Measurements from ENCODE around the gene DNAI1. TPM values are rescaled to one million over a fixed set of nuclear protein-coding genes. Genes with fewer than 3 reads are reported as not detected.

Gene DNAI1
- total and polyA plus RNA-seq, 10 donors, result not detected

DNA sequence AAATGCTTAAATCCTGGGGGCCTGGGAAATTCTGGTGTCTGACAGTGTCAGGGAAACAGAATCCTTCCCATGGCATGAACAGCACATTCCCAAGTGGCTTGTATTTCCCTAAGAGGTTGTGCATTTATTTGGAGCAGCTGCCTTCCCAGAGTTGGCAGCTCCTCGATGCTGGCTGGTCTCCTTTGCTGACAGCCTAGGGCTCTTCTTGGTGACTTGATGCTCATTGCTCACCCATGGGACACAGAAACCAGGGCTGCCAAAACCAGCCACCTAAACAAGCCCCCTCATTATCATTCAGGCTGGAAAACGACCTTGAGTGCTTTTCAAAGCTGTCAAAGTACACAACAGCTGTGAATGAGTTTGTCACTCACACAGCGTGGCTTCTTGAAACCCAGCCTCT is 39.9 kb downstream of the DNAI1 start:
- no peak for TF ChIP-seq POLR2A (IDR thresholded peaks at IDR 0.05)
- no peak for TF ChIP-seq POLR2AphosphoS5 (IDR thresholded peaks at IDR 0.05)
- no peak for TF ChIP-seq CTCF (IDR thresholded peaks at IDR 0.05 in 8 of 11, conservative IDR thresholded peaks at IDR 0.05 in 3 of 11)
- H3K4me3 ChIP-seq, result no peak overlapping the region
- H3K4me1 ChIP-seq, result peaks cover 0 to 14% (median 4%) of the 10 kb centered on the region in 6 donors
- H3K9me3 ChIP-seq, result no peaks in the 10 kb centered on the region
- peak; percentile 32 for DNase-seq
- intact Hi-C loops (cut with DNase I; ENCODE audit: low total_unique reads), result loop anchor here (5.0 kb wide), 1 partner anchor 61 kb away; no protein-coding TSS in a partner anchor
- H3K27ac ChIP-seq, result no peak overlapping the region
- no peaks in the 10 kb centered on the region for H3K36me3 ChIP-seq
- WGBS, 5 donors, result 48 to 50% (median 49%) methylated on average over 3 of the region's 3 CpGs
- H3K27me3 ChIP-seq (replicated peaks in 1 of 7), result peaks cover 0 to 24% (median 0%) of the 10 kb centered on the region in 7 donors

DNA sequence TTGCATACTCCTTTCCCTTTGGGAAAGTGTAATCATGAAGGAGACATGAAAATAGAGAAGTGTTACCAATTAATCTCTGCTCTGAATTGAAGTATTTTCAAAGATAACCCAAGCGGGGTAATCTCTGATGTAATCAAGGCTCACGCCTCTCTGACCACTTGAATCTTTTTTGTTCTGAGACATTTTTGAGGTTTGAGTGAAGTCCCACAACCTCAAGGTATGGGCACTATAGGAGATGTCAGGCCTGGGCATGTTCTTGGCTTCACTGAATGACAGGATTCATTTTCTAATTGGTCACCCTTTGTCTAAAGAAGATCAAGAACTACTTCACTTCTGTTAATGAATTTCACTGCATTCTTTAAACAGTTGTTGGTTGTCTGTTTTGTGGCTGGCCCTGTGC is 40.5 kb downstream of the DNAI1 start:
- H3K4me1 ChIP-seq, result peaks cover 0 to 14% (median 4%) of the 10 kb centered on the region in 6 donors
- 77 to 86% (median 78%) methylated on average over 2 of the region's 2 CpGs for WGBS, 5 donors
- H3K36me3 ChIP-seq, result no peaks in the 10 kb centered on the region
- TF ChIP-seq POLR2A (IDR thresholded peaks at IDR 0.05) (no peak), CTCF (IDR thresholded peaks at IDR 0.05 in 8 of 11, conservative IDR thresholded peaks at IDR 0.05 in 3 of 11) (no peak), POLR2AphosphoS5 (IDR thresholded peaks at IDR 0.05) (no peak)
- H3K27ac ChIP-seq, result no peak overlapping the region
- H3K9me3 ChIP-seq, result no peaks in the 10 kb centered on the region
- H3K4me3 ChIP-seq, result no peak overlapping the region
- DNase-seq, result no peak
- peaks cover 0 to 19% (median 0%) of the 10 kb centered on the region in 7 donors for H3K27me3 ChIP-seq (replicated peaks in 1 of 7)
- intact Hi-C loops (cut with DNase I; ENCODE audit: low total_unique reads), result loop anchor here (5.0 kb wide), 1 partner anchor 62 kb away; no protein-coding TSS in a partner anchor

GRCh38 chr9:34500623-34501267 is 42.1 kb downstream of the DNAI1 start:
- Histone ChIP-seq H3K9me3 (no peaks in the 10 kb centered on the region), H3K27ac (no peak overlapping the region), H3K4me1 (peaks cover 0 to 14% (median 4%) of the 10 kb centered on the region in 6 donors), H3K4me3 (no peak overlapping the region), H3K36me3 (no peaks in the 10 kb centered on the region), H3K27me3 (replicated peaks in 1 of 7) (peaks cover 0 to 17% (median 0%) of the 10 kb centered on the region in 7 donors)
- intact Hi-C loops (cut with DNase I; ENCODE audit: low total_unique reads), result loop anchor here (10.0 kb wide), 1 partner anchor 96 kb away; no protein-coding TSS in a partner anchor
- WGBS, 5 donors, result 0 to 7% (median 3%) methylated on average over 4 to 6 of the region's 6 CpGs
- peak; percentile 81 to 98 (median 95) for TF ChIP-seq CTCF (IDR thresholded peaks at IDR 0.05 in 8 of 11, conservative IDR thresholded peaks at IDR 0.05 in 3 of 11)
- no peak for TF ChIP-seq POLR2AphosphoS5 (IDR thresholded peaks at IDR 0.05)
- TF ChIP-seq POLR2A (IDR thresholded peaks at IDR 0.05), result no peak
- no peak for DNase-seq

DNA sequence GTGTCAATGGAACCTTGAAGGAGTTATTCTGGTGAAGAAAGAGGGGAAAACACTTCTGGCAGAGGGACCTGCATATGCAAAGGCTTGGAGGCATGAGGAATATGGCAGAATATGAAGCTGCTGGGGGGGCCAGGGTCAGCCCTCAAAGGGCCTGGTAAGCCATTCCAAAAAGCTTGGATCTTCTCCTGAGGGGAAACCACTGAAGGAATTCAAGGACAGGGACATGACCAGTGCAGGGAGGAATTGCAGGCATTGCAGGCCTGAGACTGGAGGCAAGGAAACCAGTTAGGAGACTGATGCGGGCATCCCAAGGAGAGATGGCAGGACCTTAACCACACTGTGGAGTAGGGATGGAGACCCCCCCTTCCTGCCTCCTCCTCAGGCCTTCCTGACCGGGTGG is 42.8 kb downstream of the DNAI1 start:
- no peak for DNase-seq
- WGBS, 5 donors, result 53 to 83% (median 65%) methylated on average over 2 of the region's 2 CpGs
- H3K36me3 ChIP-seq, result no peaks in the 10 kb centered on the region
- intact Hi-C loops (cut with DNase I; ENCODE audit: low total_unique reads), result loop anchor here (10.0 kb wide), 1 partner anchor 97 kb away; no protein-coding TSS in a partner anchor
- H3K27ac ChIP-seq, result no peak overlapping the region
- H3K9me3 ChIP-seq, result no peaks in the 10 kb centered on the region
- H3K4me3 ChIP-seq, result no peak overlapping the region
- H3K27me3 ChIP-seq (replicated peaks in 1 of 7), result peaks cover 0 to 17% (median 0%) of the 10 kb centered on the region in 7 donors
- TF ChIP-seq POLR2A (IDR thresholded peaks at IDR 0.05) (no peak), POLR2AphosphoS5 (IDR thresholded peaks at IDR 0.05) (no peak), CTCF (IDR thresholded peaks at IDR 0.05 in 8 of 11, conservative IDR thresholded peaks at IDR 0.05 in 3 of 11) (no peak)
- peaks cover 0 to 14% (median 4%) of the 10 kb centered on the region in 6 donors for H3K4me1 ChIP-seq
